SU-DHL-6 (cell line): ENCODE measurements around the gene BAHCC1.

ENCODE experiments used
- H2AFZ ChIP-seq: fragments of 200-600 bp; sonication (generic); 2 replicates; pipeline ENCODE4 v1.6.1; 2014; ENCODE audit warnings: low read depth, mild to moderate bottlenecking, moderate library complexity, mixed read lengths, antibody characterized with exemption, low read length; ENCODE audit not compliant: severe bottlenecking
- H3F3A ChIP-seq: fragments of 200-600 bp; shearing (Covaris generic); 2 replicates; pipeline ENCODE4 v1.6.0; 2016; ENCODE audit warnings: antibody characterized with exemption, mild to moderate bottlenecking; ENCODE audit not compliant: insufficient read depth
- H3K27ac ChIP-seq: fragments of 200-600 bp; sonication (generic); 2 replicates; pipeline ENCODE4 v1.5.1; 2016; ENCODE audit warnings: low read depth, mild to moderate bottlenecking, low read length, moderate library complexity, mixed read lengths
- H3K27me3 ChIP-seq: fragments of 200-600 bp; sonication (generic), shearing (Covaris generic); 2 replicates; pipeline ENCODE4 v1.6.0; 2014; ENCODE audit warnings: mild to moderate bottlenecking, low read length
- H3K36me3 ChIP-seq: fragments of 200-600 bp; sonication (generic); 2 replicates; pipeline ENCODE4 v1.6.1; 2014; ENCODE audit warnings: mild to moderate bottlenecking, low read length, mixed read lengths
- H3K4me2 ChIP-seq: fragments of 300-600, 200-600 bp; shearing (Covaris generic), sonication (generic); 2 replicates; pipeline ENCODE4 v1.6.0; 2014; ENCODE audit warnings: low read length, low read depth, mild to moderate bottlenecking; ENCODE audit not compliant: poor library complexity, severe bottlenecking
- H3K4me3 ChIP-seq: fragments of 200-600 bp; sonication (generic); 2 replicates; pipeline ENCODE4 v1.5.1; 2014; ENCODE audit warnings: antibody characterized with exemption, low read length, mild to moderate bottlenecking, mixed read lengths; ENCODE audit not compliant: insufficient read depth, poor library complexity, severe bottlenecking
- H3K79me2 ChIP-seq: fragments of 200-600 bp; sonication (generic); 2 replicates; pipeline ENCODE4 v1.6.1; 2014; ENCODE audit warnings: mild to moderate bottlenecking, low read length, moderate library complexity; ENCODE audit not compliant: insufficient read depth
- H3K9ac ChIP-seq: fragments of 200-600 bp; sonication (generic); 2 replicates; pipeline ENCODE4 v1.7.0; 2014; ENCODE audit warnings: mild to moderate bottlenecking, low read length
- H3K9me2 ChIP-seq: fragments of 200-600 bp; sonication (generic); replicated peaks from 2 replicates; pipeline ENCODE4 v1.6.1; 2014; ENCODE audit warnings: low read length; ENCODE audit not compliant: insufficient read depth
- H3K9me3 ChIP-seq: fragments of 200-600 bp; sonication (generic); 2 replicates; pipeline ENCODE4 v1.6.1; 2014; ENCODE audit warnings: low read length, mixed read lengths; ENCODE audit not compliant: insufficient read depth
- H4K20me1 ChIP-seq: fragments of 200-600 bp; sonication (generic); 2 replicates; pipeline ENCODE4 v1.6.1; 2014; ENCODE audit warnings: low read depth, mild to moderate bottlenecking, antibody characterized with exemption, low read length, moderate library complexity, mixed read lengths
- EZH2phosphoT487 ChIP-seq: fragments of 200-600 bp; sonication (generic), shearing (Covaris generic); conservative IDR thresholded peaks from 2 replicates; pipeline ENCODE4 v1.6.1; 2018; ENCODE audit warnings: mild to moderate bottlenecking, antibody characterized with exemption, low read length, moderate library complexity, mixed read lengths
- TF ChIP-seq, protein P1 (sequence below): fragments of 200-600 bp; sonication (generic); IDR thresholded peaks from one replicate; pipeline ENCODE4 v1.5.1; 2017; ENCODE audit warnings: antibody characterized with exemption, mild to moderate bottlenecking, low read length, moderate library complexity; ENCODE audit not compliant: insufficient read depth, poor library complexity, severe bottlenecking

BAHCC1 gene

GRCh38 chr17:81410852-81411251 lies 15.6 kb downstream of the BAHCC1 start:
- Histone ChIP-seq H3K79me2 (no peaks in the 10 kb centered on the region), H3K27ac (no peak overlapping the region), H4K20me1 (no peaks in the 10 kb centered on the region), H3F3A (no peaks in the 10 kb centered on the region), H2AFZ (no peak overlapping the region), H3K36me3 (no peaks in the 10 kb centered on the region), H3K4me3 (no peak overlapping the region), H3K4me2 (no peak overlapping the region), H3K27me3 (no peaks in the 10 kb centered on the region), H3K9ac (no peak overlapping the region), H3K9me3 (no peaks in the 10 kb centered on the region), H3K9me2 (no peaks in the 10 kb centered on the region)
- TF ChIP-seq EZH2phosphoT487, result no peak
- TF ChIP-seq, protein P1, sequence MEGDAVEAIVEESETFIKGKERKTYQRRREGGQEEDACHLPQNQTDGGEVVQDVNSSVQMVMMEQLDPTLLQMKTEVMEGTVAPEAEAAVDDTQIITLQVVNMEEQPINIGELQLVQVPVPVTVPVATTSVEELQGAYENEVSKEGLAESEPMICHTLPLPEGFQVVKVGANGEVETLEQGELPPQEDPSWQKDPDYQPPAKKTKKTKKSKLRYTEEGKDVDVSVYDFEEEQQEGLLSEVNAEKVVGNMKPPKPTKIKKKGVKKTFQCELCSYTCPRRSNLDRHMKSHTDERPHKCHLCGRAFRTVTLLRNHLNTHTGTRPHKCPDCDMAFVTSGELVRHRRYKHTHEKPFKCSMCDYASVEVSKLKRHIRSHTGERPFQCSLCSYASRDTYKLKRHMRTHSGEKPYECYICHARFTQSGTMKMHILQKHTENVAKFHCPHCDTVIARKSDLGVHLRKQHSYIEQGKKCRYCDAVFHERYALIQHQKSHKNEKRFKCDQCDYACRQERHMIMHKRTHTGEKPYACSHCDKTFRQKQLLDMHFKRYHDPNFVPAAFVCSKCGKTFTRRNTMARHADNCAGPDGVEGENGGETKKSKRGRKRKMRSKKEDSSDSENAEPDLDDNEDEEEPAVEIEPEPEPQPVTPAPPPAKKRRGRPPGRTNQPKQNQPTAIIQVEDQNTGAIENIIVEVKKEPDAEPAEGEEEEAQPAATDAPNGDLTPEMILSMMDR, result no peak

GRCh38 chr17:81411305-81411704 lies 16.0 kb downstream of the BAHCC1 start:
- Histone ChIP-seq H3F3A (no peaks in the 10 kb centered on the region), H3K9me3 (no peaks in the 10 kb centered on the region), H3K27me3 (no peaks in the 10 kb centered on the region), H3K9me2 (no peaks in the 10 kb centered on the region), H2AFZ (no peak overlapping the region), H3K4me3 (no peak overlapping the region), H3K79me2 (no peaks in the 10 kb centered on the region), H4K20me1 (no peaks in the 10 kb centered on the region), H3K27ac (no peak overlapping the region), H3K9ac (no peak overlapping the region), H3K36me3 (no peaks in the 10 kb centered on the region), H3K4me2 (no peak overlapping the region)
- no peak for TF ChIP-seq EZH2phosphoT487
- TF ChIP-seq, protein P1, result no peak

DNA sequence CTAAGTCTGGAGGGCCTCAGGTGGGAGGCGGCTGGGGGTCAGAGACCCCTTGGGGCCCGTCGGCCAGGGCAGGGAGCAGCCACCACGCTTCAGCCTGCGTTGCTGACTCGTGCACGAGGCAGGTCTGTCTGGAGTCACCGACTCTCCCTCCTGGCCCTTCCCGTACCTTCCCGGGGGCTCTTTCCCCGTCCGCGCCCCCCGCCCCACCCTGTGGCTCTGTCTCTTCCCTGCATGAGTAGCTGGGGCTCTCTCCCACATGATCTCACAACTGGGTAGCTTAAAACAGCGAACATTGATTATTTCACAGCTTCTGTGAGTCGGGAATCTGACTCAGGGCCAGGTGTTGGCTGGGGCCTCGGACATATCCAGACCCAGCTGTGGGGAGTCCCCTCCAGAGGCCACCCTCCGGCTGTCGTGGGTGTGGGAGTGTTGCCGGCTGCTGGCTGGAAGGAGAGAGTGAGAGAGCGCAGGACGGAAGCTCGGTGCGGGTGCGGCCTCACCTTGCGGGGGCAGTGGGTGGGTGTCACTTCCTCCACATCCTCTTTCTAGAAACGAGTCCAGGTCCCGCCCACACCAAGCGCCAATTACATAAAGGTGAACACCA lies 17.3 kb downstream of the BAHCC1 start:
- H2AFZ ChIP-seq, result no peak overlapping the region
- H3K4me2 ChIP-seq, result no peak overlapping the region
- no peak overlapping the region for H3K9ac ChIP-seq

More for the DNA sequence above, 17.3 kb downstream of the BAHCC1 start:
- Histone ChIP-seq H3K4me3 (no peak overlapping the region), H3K9me2 (no peaks in the 10 kb centered on the region), H3F3A (no peaks in the 10 kb centered on the region), H3K79me2 (no peaks in the 10 kb centered on the region), H3K27me3 (no peaks in the 10 kb centered on the region), H3K27ac (no peak overlapping the region), H3K36me3 (no peaks in the 10 kb centered on the region), H3K9me3 (no peaks in the 10 kb centered on the region), H4K20me1 (no peaks in the 10 kb centered on the region)
- no peak for TF ChIP-seq EZH2phosphoT487
- TF ChIP-seq, protein P1, result no peak
